Activated CD4-positive, alpha-beta T cell treated with anti-CD3 and anti-CD28 coated beads, Interleukin-2, Interleukin-6, amounts not matched to agents 100 ng/mL and 50 ng/mL, durations not matched to agents 16 hours and 8 hours (primary cell): ENCODE data around the gene ENO4.
A peak's percentile ranks its signal among the peaks of the same experiment; 100 is the strongest.

Experiments
- DNase-seq: peaks from one replicate; pipeline ENCODE4 v3.0.0-alpha.2; 2020

Gene ENO4

GRCh38 chr10:116849248-116850057, at the start of gene ENO4:
Gene ENO4 (plus strand): TSS chr10:116849499. CDS start chr10:116849567, 68 bp downstream.
- peak; percentile 40 for DNase-seq

- DNase-seq, result no peak
Measured at GRCh38 chr10:116800286-116800929, 48.9 kb upstream of the ENO4 start.

- DNase-seq, result no peak
Measured at GRCh38 chr10:116801658-116802057, 47.6 kb upstream of the ENO4 start.

GRCh38 chr10:116802474-116802873, 46.8 kb upstream of the ENO4 start:
- DNase-seq, result no peak

- DNase-seq, result no peak
Measured at GRCh38 chr10:116802876-116803275, 46.4 kb upstream of the ENO4 start.

GRCh38 chr10:116803451-116804249, 45.6 kb upstream of the ENO4 start:
- no peak for DNase-seq

- no peak for DNase-seq
Measured at GRCh38 chr10:116808706-116809105, 40.6 kb upstream of the ENO4 start.

GRCh38 chr10:116809483-116810119, 39.7 kb upstream of the ENO4 start:
- DNase-seq, result no peak

GRCh38 chr10:116810120-116810500, 39.2 kb upstream of the ENO4 start:
- no peak for DNase-seq

- DNase-seq, result no peak
Measured at GRCh38 chr10:116810895-116811294, 38.4 kb upstream of the ENO4 start.

GRCh38 chr10:116811691-116812090, 37.6 kb upstream of the ENO4 start:
- DNase-seq, result no peak

- DNase-seq, result no peak
Measured at GRCh38 chr10:116815641-116816415, 33.5 kb upstream of the ENO4 start.

- no peak for DNase-seq
Measured at GRCh38 chr10:116817178-116817577, 32.1 kb upstream of the ENO4 start.

GRCh38 chr10:116817780-116818343, 31.4 kb upstream of the ENO4 start:
- no peak for DNase-seq

- no peak for DNase-seq
Measured at GRCh38 chr10:116819999-116820677, 29.2 kb upstream of the ENO4 start.

- no peak for DNase-seq
Measured at GRCh38 chr10:116825901-116826300, 23.4 kb upstream of the ENO4 start.

- DNase-seq, result no peak
Measured at GRCh38 chr10:116826803-116827202, 22.5 kb upstream of the ENO4 start.

- DNase-seq, result no peak
Measured at GRCh38 chr10:116827214-116827671, 22.1 kb upstream of the ENO4 start.

- DNase-seq, result no peak
Measured at GRCh38 chr10:116828116-116828515, 21.2 kb upstream of the ENO4 start.

GRCh38 chr10:116829711-116830110, 19.6 kb upstream of the ENO4 start:
- DNase-seq, result no peak

- no peak for DNase-seq
Measured at GRCh38 chr10:116831086-116831485, 18.2 kb upstream of the ENO4 start.
